HG02571 (cell line): ENCODE measurements around the gene ADAMTS9.
"Not testable (repeated sequence)": the region's sequence is repeated elsewhere in the genome, so short reads cannot be mapped to it uniquely, and the experiment has no call there.

ENCODE experiments used
- ATAC-seq: cut with Tn5 transposase; IDR thresholded peaks from one replicate; pipeline ENCODE4 v1.9.1; 2021; ENCODE audit warnings: mild to moderate bottlenecking, moderate library complexity; ENCODE audit not compliant: unreplicated experiment

The ADAMTS9 gene

DNA sequence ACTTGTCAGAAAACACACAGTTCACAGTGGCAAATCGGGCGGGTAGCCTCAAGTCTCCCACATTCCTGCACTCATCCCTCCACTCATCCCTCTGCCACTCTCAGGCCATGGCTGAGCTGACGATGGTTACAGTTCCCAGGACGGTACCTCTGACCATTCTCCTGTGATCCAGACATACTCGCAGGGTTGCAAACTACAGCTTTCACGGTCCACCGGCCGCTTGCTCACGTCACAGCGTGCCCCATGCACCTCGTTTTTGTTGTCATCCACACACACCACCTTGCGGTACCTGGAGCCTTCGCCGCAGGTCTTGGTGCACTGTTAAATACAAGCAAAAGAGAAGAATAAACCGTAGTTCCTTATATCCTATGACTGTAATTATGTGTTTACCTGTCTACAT lies 137.1 kb downstream of the ADAMTS9 start:
- no peak for ATAC-seq

DNA sequence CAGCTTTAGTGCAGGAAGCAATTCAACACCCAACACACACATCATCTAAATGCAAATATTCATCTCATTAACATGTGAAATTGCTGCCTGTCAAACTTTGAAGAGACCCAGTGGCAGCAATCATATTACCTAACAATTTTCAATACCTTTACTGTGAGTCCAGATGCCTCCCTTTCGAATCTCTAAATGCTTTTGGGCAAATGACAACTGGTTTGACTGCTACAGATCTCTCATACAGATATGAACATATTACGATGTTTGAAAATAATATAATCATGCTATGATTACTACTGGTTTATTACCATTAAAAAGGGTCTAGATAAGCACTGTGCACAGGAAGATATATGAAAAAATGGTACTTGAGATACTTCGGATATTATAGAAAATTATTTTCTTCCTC lies 137.9 kb downstream of the ADAMTS9 start:
- ATAC-seq = no peak

DNA sequence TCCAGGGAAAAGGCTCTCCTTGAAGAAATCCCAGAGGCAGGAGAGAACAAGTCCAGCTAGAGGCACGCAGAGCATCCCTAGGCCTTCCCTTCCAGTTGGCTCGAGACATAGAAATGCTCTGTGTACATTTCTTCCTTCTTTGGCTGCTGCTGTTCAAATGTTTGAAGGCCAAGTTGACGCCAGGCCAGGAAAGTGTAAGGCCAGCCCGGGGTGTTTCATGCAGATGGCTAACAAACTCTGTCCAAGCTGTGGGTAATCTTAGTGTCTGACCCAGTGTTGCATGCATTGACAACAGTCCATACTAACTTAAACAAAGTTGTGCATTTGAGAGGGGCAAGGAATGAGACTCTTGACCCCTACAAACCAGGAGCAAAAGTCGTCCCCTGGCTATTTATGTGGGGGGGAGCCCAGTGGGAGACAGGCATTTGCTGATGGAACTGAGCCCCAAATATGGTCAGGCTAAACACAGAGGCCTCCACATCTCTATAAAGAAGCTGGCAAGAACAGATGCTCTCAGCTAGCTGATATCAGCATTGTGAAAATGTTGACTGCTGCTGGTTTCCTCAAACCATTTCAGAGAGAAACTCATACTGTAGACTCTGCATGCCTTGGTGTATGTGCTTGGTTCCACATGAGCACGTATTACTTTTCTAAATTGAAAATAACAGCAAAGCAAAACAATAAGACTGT lies 139.5 kb downstream of the ADAMTS9 start:
- ATAC-seq = no peak

DNA sequence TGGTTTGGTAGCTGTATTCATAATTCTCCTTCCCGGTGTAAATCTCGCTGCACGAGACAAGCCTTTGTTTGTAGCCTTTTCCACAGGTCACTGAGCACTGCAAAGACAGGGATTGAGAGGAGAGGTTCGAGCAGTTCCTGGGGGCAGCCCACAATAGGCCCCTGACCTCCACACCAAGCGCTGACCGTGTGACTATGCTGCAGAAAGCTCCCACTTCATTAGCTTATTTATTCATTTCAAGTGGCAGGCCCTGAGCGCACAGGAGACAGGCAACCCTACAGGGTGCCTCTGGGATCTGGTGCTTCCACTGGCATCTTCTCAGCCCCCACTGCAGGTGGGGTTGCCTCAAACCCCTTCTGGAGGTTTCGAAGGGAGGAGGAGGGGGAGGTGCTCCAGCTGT lies 140.9 kb downstream of the ADAMTS9 start:
- ATAC-seq = no peak

DNA sequence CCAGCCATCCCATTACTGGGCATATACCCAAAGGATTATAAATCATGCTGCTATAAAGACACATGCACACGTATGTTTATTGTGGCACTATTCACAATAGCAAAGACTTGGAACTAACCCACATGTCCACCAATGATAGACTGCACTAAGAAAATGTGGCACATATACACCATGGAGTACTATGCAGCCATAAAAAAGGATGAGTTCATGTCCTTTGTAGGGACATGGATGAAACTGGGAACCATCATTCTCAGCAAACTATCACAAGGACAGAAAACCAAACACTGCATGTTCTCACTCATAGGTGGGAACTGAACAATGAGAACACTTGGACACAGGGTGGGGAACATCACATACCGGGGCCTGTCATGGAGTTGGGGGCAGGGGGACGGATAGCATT lies 142.6 kb downstream of the ADAMTS9 start:
- ATAC-seq = not testable (repeated sequence)

DNA sequence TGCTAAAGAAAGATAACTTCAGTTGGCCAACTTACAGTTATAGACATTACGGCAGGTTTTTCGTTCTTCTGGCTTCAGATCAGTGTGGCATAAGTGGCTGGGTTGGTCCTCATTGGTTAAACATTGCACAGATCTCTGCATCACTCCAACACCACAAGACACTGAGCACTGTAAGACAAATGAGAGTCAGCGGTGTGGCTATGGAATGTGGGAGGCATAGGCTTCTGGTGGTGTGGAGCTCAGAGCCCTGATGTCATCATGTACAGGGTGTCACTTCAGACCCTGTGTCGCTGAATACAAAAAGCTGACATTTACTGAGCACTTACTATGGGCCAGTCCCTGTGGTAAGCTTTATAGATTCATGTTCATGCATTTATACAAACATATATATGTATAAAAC lies 146.0 kb downstream of the ADAMTS9 start:
- no peak for ATAC-seq

DNA sequence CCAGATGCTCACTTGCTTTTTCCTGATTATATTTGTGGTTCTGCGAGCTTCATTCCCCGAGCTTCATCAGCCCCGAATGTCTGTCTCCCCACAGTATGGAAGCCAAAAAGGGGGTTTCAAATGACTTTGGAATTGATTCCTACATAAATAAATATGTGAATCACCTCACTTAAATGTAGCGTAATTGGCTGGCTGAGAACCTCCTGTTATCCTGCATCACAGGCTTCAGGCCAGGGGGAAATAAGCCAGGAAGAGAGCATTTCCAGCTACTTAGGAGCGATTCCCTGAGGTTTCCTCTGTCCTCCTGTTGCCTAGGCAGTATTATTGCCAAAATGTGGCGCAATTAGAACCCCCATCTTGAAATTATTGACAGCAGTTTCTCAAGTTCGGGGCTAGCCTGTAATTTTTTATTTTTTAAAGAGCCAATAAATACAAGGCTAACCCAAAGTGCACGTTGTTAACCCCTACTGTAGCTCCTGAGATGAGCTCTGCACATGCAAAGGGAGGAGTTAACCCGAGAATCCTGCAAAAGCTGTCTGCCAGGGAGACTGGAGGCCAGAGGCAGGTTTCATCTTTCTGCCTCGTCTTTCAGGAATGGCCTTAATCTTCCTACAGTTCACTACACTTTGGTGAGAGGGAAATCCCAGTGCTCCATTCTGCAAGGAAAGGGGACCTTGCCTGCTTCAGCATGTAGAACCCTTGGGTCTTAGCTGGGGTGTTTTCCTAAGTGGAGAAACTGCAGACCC lies 148.2 kb downstream of the ADAMTS9 start:
- no peak for ATAC-seq

DNA sequence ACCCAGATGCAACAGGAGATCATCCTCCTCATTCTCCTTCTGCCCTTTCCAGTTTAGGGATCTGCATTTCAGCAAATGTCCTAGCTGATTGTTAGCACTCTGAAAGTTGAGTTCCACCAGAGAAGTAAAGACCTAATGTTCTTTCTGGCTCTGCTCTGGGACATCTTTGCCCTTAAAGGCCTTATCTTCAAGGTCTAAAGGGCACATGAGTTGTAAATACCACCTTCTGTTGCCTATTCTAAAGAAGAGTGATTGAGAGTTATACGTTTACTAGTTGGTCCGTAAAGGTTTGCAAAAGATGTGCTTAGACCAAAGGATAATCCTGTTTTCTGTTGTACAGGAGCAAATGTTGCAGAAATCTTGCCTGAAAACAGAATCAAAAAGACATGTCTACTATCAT lies 151.6 kb downstream of the ADAMTS9 start:
- ATAC-seq = no peak

DNA sequence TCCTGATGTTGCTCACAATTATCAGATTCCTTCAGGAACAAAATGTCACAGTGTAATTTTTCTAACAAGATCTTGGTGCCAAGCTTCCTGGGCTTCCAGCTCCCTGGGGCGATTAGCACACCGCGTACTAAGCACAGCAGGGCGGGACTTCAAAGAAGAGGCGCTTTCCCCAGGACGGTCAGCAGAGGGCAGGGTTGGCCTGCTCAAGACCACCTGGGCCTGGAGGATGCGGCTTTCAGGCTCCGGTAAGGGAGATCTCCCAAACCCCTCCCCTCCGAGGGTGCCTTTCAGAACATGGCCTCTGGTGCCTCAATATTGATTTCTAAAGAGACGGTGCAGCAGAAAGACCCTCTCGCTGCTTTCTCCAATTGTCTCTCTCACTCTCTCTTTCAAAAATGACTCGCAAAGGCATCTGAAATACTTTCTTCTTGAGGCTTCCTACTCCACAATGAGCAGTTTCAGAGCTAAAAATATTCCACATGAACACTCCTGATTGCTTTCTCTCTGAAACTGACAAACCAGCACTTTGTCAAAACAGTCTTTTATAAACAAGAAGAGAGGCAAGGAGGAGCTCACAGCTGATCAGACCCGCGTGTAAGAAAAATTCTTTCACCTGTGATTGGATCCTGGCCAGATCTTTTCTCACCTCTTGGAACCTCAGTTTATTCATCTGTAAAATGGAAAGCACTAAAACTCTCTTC lies 154.0 kb downstream of the ADAMTS9 start:
- ATAC-seq = peak; percentile 83

DNA sequence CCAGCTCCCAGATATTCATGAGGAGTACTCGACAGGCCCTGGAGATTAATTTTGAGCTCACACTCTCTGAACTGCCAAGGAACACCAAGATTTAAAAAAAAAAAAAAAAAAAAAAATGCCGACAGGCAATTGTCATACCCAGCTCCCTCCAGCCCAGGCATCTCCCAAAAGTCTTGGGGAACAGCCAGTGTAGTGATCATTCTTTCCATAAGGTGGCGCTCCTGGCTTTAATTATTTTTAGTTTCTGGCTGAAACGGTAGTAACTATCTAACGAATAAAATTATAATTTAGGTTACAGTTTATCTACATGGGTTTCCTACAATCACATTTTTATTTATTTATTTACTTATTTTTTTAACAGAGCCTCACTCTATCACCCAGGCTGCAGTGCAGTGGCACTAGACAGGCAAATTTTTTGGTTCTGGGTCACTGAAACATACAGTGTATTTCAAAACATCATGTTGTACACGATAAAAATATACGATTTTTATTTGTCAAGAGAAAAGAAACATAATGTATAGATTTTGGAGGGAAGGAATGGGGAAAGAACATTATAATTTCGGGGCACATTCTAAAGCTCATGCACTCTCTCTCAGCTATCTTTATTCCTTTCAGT lies 157.3 kb downstream of the ADAMTS9 start:
- ATAC-seq = no peak

DNA sequence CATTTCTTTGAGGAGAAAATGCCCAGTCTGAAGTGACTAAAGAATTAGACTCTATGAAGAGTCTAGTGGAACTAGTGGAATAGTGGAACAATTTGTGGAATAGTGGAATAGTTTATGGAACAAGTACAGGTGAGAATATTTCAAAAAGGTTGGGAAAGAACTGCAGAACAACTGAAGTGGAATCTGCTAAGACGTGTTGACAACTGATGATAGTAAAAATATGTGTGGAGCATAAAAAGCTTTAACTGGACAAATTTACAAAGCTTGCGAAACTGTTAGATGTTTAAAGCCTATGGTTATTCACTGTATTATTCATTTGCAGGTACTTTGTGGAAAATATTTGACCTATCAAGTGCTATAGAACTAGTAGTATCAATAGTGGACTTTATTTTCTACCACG lies 164.5 kb downstream of the ADAMTS9 start:
- no peak for ATAC-seq

DNA sequence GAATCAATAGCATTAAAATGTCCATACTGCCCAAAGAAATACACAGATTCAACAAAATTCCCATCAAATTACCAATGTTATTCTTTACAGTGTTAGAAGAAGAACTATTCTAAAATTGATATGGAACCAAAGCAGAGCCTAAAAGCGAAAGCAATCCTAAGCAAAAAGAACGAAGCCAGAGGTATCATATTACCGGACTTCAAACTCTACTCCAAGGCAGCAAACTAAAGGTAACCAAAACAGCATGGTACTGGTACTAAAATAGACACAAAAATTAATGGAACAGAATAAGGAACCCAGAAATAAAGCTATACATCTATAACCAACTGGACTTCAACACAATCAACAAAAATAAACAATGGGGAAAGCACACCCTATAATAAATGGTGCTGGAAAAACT lies 167.5 kb downstream of the ADAMTS9 start:
- ATAC-seq = no peak

DNA sequence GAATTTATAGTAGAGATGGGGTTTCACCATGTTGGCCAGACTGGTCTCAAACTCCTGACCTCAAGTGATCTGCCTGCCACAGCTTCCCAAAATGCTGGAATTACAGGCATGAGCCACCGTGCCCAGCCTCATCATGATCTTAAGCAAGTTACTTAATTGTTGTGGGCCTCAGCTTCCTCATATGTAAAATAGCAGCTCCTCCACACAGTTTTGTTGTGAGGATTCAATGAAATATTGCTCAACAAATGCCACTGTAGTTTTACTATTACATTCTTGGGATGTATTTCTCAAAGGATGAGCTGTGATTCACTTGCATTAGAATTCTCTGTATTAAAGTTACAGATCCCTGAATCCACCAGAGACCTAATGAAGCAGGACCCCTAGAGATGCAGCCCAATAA lies 168.8 kb downstream of the ADAMTS9 start:
- ATAC-seq = no peak

DNA sequence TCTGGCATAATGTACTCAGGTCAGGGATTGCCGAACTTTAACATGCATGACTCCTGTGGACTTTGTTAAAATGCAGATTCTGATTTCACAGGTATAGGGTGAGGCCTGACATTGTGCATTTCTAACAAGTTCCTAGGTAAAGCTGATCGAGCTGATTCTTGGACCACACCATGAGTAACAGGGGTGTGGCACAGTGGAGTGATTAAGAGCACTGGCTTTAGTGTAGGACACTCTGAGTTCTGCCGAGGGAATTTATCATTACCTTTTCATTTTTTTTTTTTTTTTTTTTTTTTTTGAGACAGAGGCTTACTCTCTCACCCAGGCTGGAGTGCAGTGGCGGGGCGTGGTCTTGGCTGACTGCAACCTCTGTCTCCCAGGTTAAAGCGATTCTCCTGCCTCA lies 169.3 kb downstream of the ADAMTS9 start:
- no peak for ATAC-seq

DNA sequence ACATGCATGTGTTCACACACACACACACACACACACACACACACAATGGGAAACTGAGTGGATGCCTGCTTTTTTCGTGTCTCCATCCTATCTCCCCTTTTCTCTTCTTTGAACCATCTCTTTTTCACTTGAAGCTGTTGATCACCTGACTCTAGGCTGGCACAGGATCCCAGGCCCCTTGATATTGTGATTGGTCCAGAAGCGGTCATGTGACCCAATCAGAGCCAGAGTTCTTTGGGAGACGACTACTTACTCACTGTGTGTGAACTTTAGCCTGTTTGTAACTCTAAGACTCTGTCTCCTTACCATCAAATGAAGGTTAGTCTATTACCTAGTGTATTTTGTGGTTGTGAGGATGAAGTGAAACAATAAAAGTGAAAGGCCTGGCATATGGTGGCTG lies 172.9 kb downstream of the ADAMTS9 start:
- ATAC-seq = no peak

DNA sequence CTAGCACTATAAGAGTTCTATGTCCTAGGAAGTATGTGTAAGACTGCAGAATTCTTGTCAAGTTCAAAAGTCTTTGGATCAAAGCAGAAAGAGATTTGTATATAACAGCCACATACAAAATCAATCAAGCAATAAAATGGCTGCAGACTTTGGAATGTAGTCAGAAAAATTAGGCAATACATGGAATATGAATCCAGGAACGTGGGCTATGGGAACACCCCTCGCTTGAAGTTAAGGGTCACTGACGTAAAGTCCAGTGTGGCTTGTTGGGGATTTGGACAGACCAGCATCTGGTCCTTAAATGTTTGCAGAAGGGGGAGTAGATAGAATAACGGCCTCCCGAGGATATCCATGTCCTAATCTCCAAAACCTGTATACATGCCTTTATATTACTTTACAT lies 178.6 kb downstream of the ADAMTS9 start:
- no peak for ATAC-seq

DNA sequence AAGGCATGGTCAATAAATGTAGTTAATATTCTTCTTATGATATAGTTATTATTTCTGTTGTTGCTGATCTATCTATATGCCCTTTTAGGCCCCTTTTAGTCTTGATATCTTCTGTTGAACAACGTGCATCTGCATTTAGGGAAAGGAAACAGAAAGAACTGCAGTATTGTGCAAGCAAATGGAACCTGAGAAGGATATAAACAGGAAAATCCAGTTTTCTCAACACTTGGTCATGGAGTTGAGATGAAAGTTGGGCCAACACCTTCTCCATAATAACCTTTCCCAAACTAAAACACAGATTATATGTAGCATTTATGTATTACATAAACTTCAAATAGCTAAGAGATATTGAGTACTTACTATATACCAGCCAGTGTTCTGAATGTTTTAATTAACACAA lies 179.7 kb downstream of the ADAMTS9 start:
- ATAC-seq = no peak

DNA sequence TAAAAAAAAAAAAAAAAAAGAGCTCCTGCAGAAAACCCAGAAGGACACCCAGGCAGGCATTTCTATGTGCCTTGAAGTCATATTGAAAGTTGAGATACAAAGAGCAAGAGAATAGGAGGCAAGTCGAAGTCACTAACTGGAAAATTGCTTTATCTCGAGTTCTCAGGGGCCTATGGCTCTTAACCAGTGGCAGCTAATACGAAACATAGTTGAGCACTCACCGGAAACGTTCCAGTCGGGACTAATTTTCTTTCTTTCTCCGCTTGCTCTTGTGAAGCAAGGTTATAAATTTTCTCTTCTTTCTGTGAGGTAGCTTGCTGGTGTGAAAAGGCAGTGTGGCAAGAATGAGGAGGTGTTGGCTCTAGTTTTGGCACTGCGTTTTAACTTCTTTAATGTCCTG lies 181.5 kb downstream of the ADAMTS9 start:
- ATAC-seq = no peak

DNA sequence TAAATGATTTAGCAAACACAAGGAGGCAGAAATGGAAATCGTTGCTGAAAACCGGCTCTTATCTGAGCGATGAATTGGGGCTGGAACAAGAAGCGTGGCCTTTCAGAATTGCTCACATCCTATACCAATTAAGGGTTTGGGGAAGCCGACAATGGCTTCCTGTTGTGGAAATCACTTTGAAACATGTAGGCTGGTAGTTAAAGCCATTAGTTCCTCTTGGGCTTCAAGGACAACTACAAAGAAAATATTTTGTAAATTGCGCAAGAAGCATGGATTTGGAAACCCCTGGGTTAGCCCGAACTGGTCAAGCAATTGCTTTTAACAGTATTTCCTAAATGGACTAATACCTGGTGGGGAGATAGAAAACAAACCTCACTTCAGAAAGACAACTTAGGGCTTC lies 182.4 kb downstream of the ADAMTS9 start:
- no peak for ATAC-seq

DNA sequence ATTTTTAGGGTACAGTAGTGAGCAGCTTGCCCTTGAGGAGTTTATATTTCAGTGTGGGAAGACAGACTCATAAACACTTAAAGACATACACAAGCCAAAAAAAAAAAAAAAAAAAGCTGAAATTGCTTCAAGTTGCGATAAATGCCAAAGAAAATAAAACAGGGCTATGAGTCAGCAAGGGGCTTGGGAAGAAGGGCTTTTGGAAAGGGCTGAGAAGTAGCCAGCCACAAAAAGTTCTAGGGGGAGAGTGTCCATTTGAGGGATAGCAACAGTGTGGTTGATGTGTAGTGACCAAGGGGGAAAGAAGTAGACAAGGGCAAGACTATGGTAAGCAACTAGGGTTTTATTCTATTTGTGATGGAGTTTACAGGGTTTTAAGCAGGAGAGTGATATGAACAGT lies 185.5 kb downstream of the ADAMTS9 start:
- no peak for ATAC-seq

DNA sequence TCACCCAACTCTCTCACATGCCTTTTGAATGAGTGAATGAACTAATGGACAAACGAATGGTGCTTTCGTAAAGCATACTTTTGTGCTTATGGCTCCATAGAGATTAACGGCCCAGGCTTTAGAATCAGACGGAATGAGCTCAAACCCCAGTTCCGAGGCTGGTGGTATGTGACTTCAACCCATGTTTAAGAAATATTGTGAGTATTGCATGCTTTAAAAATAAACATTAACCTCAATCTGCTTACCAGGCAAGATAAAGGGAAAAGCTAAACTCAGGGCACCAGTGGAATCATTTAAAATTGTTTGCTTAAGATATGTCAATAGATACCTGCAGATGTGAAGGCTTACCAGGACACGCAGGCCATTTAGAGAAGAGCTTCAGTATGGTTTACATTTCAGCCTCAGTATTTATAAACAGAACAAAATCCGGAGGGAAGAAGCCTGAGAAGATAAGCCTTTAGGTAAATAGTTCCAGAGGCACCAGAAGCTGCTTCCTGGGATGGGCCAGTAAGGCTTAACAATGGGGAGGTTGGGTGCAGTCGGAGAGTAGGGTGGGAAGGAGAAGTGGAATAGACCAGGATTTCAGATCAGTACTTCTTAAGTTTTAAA lies 186.4 kb downstream of the ADAMTS9 start:
- no peak for ATAC-seq
